Caco-2 (cell line): ENCODE measurements around the gene HOTAIR. TPM values are rescaled to one million over a fixed set of nuclear protein-coding genes. Genes with fewer than 3 reads are reported as not detected.
A peak's percentile ranks its signal among the peaks of the same experiment; 100 is the strongest.

Experiments
- BruUV-seq: library from RNA; stranded (reverse); fragments of 400-500 nt; replicated peaks from 2 replicates; lab custom pipeline; 2021; lab: Mats Ljungman, UMichigan
- CTCF ChIA-PET: fragments of 300-600 bp; sonication (Branson Sonifier 250); formaldehyde crosslinking; loops from one replicate; lab custom pipeline; 2022; ENCODE audit warnings: antibody characterized with exemption; lab: Charles Lee
- POLR2A ChIA-PET: fragments of 300-600 bp; sonication (Branson Sonifier 250); formaldehyde crosslinking; loops from one replicate; lab custom pipeline; 2022; ENCODE audit warnings: antibody characterized with exemption; lab: Charles Lee
- DNase-seq, 2 experiments: peaks; one replicate each; pipeline versions ENCODE4 v3.0.0 to v3.0.0-alpha.2; 2020 to 2022
- H3K27me3 ChIP-seq: replicated peaks from 2 replicates; pipeline ENCODE4 v1.6.0; 2011; ENCODE audit warnings: low read length; ENCODE audit not compliant: control insufficient read depth, insufficient read depth
- H3K36me3 ChIP-seq: 2 replicates; pipeline ENCODE4 v1.5.1; 2011; ENCODE audit warnings: low read length; ENCODE audit not compliant: control insufficient read depth, insufficient read depth
- H3K4me1 ChIP-seq: fragments of 250-450 bp; sonication (Bioruptor Pico); 2 replicates; pipeline ENCODE4 v1.5.1; 2020; ENCODE audit warnings: mild to moderate bottlenecking
- H3K4me3 ChIP-seq: 2 replicates; pipeline ENCODE4 v1.5.1; 2011; ENCODE audit warnings: low read depth, mild to moderate bottlenecking, control low read depth, low read length
- H3K9me3 ChIP-seq: fragments of 250-450 bp; sonication (Bioruptor Pico); 2 replicates; pipeline ENCODE4 v1.5.1; 2020; ENCODE audit warnings: mild to moderate bottlenecking, moderate library complexity
- H3K27ac Mint-ChIP-seq: one replicate; pipeline ENCODE4 v1.8.0; 2022; ENCODE audit warnings: mixed read lengths; ENCODE audit not compliant: unreplicated experiment
- H3K27me3 Mint-ChIP-seq: one replicate; pipeline ENCODE4 v1.8.0; 2022; ENCODE audit warnings: mixed read lengths; ENCODE audit not compliant: insufficient read depth, unreplicated experiment
- H3K36me3 Mint-ChIP-seq: one replicate; pipeline ENCODE4 v1.8.0; 2022; ENCODE audit warnings: mild to moderate bottlenecking, mixed read lengths; ENCODE audit not compliant: insufficient read depth, unreplicated experiment
- H3K4me1 Mint-ChIP-seq: one replicate; pipeline ENCODE4 v1.8.0; 2022; ENCODE audit warnings: low read depth, mixed read lengths; ENCODE audit not compliant: unreplicated experiment
- H3K4me3 Mint-ChIP-seq: one replicate; pipeline ENCODE4 v1.8.0; 2022; ENCODE audit warnings: mild to moderate bottlenecking, moderate library complexity, mixed read lengths; ENCODE audit not compliant: unreplicated experiment
- H3K9me3 Mint-ChIP-seq: one replicate; pipeline ENCODE4 v1.8.0; 2022; ENCODE audit warnings: mixed read lengths; ENCODE audit not compliant: unreplicated experiment
- intact Hi-C: fragments of 100-400 bp; cut with micrococcal nuclease; formaldehyde crosslinking; loops from one replicate; pipeline ENCODE4 v1.10.0; 2022; ENCODE audit not compliant: unreplicated experiment
- total RNA-seq: library from RNA; stranded (reverse); gene quantifications from 2 replicates; pipeline ENCODE4 v1.2.3, GENCODE V29; 2022
- TF ChIP-seq, protein P1 (sequence below), 2 experiments: fragments of 200-600 bp in 1 of 2; IDR thresholded peaks; 1 replicate in 1 of 2; 2 replicates in 1 of 2; pipeline versions ENCODE4 v1.5.1 to v1.8.0; 2011 to 2022; ENCODE audit warnings: antibody characterized with exemption in 1 of 2, control low read depth in 1 of 2, inconsistent platforms in 1 of 2, low read depth in 1 of 2, low read length in 1 of 2, mild to moderate bottlenecking in 1 of 2, moderate library complexity in 1 of 2; ENCODE audit not compliant: insufficient read depth in 1 of 2, severe bottlenecking in 1 of 2, unreplicated experiment in 1 of 2

The HOTAIR gene
- total RNA-seq, 1 experiment from 2014 or later, result 1.9 TPM

DNA sequence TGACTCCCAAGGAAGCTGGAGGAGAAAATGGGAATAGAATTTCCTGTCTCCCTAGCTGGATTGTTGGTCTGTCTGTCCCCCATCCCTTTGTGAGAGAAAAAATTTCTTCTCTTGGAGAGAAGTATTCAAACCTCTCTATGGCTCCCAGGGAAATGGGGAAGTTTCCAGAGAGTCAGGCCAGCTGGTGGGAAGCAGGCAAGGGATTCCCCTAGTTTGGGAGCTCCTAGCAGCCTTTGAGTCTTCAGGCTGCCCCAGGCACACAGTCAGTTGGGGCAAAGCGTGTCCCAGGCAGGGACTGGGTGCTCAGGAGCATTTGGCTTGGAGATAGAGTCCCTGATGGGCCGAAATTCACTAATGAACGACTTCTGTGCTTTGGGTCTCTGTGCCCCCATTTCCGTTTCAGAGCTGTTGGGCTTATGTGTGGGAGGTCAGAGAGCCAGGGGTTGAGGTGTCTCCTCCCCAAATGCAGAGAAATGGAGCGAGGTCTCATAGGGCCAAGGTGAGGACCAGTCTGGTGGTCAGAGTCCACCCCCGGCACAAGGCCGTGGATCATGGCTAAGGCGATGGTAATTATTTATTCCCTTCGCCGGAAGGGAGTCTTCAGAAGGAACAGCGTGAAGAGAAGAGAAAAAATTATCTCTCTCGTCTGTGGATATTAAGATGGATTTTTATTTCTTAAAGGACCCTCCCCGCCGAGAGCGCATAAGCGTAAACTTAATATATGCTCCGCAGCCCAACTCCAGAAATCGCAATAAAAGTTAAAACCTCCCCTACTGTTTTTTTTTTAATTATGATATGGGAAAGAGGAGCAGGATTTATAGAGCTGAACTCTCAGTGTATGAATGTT lies 18.6 kb upstream of the HOTAIR start:
- Mint-ChIP-seq H3K4me1 (peaks cover 24% of the 10 kb centered on the region), H3K4me3 (peak overlapping the region; percentile 89), H3K36me3 (peaks cover 14% of the 10 kb centered on the region), H3K9me3 (no peaks in the 10 kb centered on the region), H3K27ac (peak overlapping the region; percentile 97), H3K27me3 (no peaks in the 10 kb centered on the region)
- TF ChIP-seq, protein P1, sequence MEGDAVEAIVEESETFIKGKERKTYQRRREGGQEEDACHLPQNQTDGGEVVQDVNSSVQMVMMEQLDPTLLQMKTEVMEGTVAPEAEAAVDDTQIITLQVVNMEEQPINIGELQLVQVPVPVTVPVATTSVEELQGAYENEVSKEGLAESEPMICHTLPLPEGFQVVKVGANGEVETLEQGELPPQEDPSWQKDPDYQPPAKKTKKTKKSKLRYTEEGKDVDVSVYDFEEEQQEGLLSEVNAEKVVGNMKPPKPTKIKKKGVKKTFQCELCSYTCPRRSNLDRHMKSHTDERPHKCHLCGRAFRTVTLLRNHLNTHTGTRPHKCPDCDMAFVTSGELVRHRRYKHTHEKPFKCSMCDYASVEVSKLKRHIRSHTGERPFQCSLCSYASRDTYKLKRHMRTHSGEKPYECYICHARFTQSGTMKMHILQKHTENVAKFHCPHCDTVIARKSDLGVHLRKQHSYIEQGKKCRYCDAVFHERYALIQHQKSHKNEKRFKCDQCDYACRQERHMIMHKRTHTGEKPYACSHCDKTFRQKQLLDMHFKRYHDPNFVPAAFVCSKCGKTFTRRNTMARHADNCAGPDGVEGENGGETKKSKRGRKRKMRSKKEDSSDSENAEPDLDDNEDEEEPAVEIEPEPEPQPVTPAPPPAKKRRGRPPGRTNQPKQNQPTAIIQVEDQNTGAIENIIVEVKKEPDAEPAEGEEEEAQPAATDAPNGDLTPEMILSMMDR (IDR thresholded peaks at IDR 0.05; ENCODE audit: insufficient read depth in 1 of 2, low read depth in 1 of 2, low read length in 1 of 2, severe bottlenecking in 1 of 2, unreplicated experiment in 1 of 2), result no peak
- CTCF ChIA-PET, result interaction anchor here (1.1 kb wide), 1 partner anchor 8 kb away, joined by 4 read pairs; the partner anchor contains the start of gene HOXC10
- Histone ChIP-seq H3K4me3 (peak overlapping the region; percentile 63), H3K36me3 (no peaks in the 10 kb centered on the region), H3K27me3 (no peaks in the 10 kb centered on the region), H3K9me3 (no peaks in the 10 kb centered on the region), H3K4me1 (peaks cover 18% of the 10 kb centered on the region)
- POLR2A ChIA-PET, result no interaction called here
- BruUV-seq, result no TSS peak
- no peak for DNase-seq
- intact Hi-C loops, result no loop called here

DNA sequence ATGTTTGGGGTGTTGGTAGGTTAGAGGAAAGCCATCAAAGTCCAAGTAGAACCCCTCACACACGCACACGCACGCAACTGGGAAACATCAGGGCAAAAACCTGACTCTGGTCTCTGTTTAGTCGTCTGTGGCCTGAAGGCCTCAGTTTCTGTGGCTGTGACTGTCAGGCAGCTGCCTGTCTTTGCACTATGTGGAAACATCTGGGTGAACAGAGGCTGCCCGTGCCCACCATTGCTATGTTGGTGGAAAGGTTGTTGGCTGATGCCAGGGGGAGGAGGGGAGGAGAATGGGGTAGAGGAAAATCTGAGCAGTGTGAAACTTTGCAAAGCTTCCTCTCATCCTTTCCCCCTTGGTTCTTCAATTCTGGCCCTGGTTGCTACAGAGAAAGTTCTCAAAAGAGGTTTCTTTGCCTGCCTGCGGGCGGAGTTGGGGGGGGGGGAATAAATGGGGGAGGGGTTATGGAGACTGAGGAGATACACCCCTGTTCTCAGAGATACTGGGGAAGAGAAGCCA lies 17.7 kb upstream of the HOTAIR start:
- Mint-ChIP-seq H3K27ac (no peak overlapping the region), H3K9me3 (no peaks in the 10 kb centered on the region), H3K4me1 (peaks cover 28% of the 10 kb centered on the region), H3K36me3 (peaks cover 14% of the 10 kb centered on the region), H3K27me3 (no peaks in the 10 kb centered on the region), H3K4me3 (no peak overlapping the region)
- no peaks in the 10 kb centered on the region for H3K36me3 ChIP-seq
- intact Hi-C loops, result no loop called here
- peaks cover 28% of the 10 kb centered on the region for H3K4me1 ChIP-seq
- DNase-seq, result no peak
- ChIA-PET CTCF (interaction anchor here (1.0 kb wide), 1 partner anchor 40 kb away, joined by 6 read pairs; the partner anchor contains the start of gene HOXC5), POLR2A (interaction anchor here (0.5 kb wide), 1 partner anchor 333 kb away, joined by 3 read pairs; the partner anchor contains the start of gene COPZ1)
- no peaks in the 10 kb centered on the region for H3K9me3 ChIP-seq
- TF ChIP-seq, protein P1 (IDR thresholded peaks at IDR 0.05; ENCODE audit: insufficient read depth in 1 of 2, low read depth in 1 of 2, low read length in 1 of 2, severe bottlenecking in 1 of 2, unreplicated experiment in 1 of 2), result no peak
- BruUV-seq, result no TSS peak
- H3K4me3 ChIP-seq, result no peak overlapping the region
- H3K27me3 ChIP-seq, result no peaks in the 10 kb centered on the region

DNA sequence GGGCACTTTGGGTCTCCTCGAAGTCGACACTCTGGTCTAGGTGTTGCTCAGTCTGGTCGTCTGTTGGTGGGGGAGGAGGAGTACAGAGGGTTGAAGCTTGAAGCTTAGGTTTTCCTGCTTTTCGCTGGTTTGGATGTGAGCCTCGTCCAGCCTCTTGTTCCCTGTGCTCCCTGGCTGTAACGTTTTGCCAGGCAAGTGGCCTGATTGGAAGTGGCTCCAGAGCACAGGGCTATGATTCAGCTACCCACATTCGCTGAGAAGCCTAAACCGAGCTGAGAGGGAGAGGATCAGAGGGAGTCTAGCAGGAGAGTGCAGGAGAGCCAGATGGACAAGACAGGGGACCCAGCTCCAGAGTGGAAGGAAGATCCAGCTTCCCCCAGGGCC lies 16.3 kb upstream of the HOTAIR start:
- TF ChIP-seq, protein P1 (IDR thresholded peaks at IDR 0.05; ENCODE audit: insufficient read depth in 1 of 2, low read depth in 1 of 2, low read length in 1 of 2, severe bottlenecking in 1 of 2, unreplicated experiment in 1 of 2), result no peak
- Histone ChIP-seq H3K9me3 (no peaks in the 10 kb centered on the region), H3K4me3 (peak overlapping the region; percentile 24), H3K36me3 (no peaks in the 10 kb centered on the region), H3K27me3 (no peaks in the 10 kb centered on the region), H3K4me1 (peaks cover 23% of the 10 kb centered on the region)
- BruUV-seq, result no TSS peak
- Mint-ChIP-seq H3K36me3 (peaks cover 14% of the 10 kb centered on the region), H3K27me3 (no peaks in the 10 kb centered on the region), H3K4me1 (peaks cover 28% of the 10 kb centered on the region), H3K4me3 (peak overlapping the region; percentile 68), H3K27ac (no peak overlapping the region), H3K9me3 (no peaks in the 10 kb centered on the region)
- no peak for DNase-seq
- ChIA-PET POLR2A (no interaction called here), CTCF (interaction anchor here (1.0 kb wide), 2 partner anchors 15 to 217 kb away, joined by 4 read pairs; no protein-coding TSS in a partner anchor)
- intact Hi-C loops, result no loop called here
